PC-9 (cell line): ENCODE data around the gene CBLB. TPM values are rescaled to one million over a fixed set of nuclear protein-coding genes. Genes with fewer than 3 reads are reported as not detected.
"Not testable (repeated sequence)": the region's sequence is repeated elsewhere in the genome, so short reads cannot be mapped to it uniquely, and the experiment has no call there.

Experiments used
- BruUV-seq: library from RNA; stranded (reverse); fragments of 400-500 nt; replicated peaks from 2 replicates; lab custom pipeline; 2021; lab: Mats Ljungman, UMichigan
- CTCF ChIA-PET: fragments of 300-600 bp; sonication (Branson Sonifier 250); formaldehyde crosslinking; loops from one replicate; lab custom pipeline; 2022; ENCODE audit warnings: antibody characterized with exemption; lab: Charles Lee
- POLR2A ChIA-PET: fragments of 300-600 bp; sonication (Branson Sonifier 250); formaldehyde crosslinking; loops from one replicate; lab custom pipeline; 2022; ENCODE audit warnings: antibody characterized with exemption; ENCODE audit not compliant: unreplicated experiment; lab: Charles Lee
- DNase-seq, 2 experiments: peaks; one replicate each; pipeline versions ENCODE4 v3.0.0 to v3.0.0-alpha.2; 2015 to 2022; ENCODE audit warnings: mixed read lengths in 1 of 2
- H2AFZ ChIP-seq: fragments of 200-600 bp; sonication (generic); 2 replicates; pipeline ENCODE4 v1.8.1; 2017; ENCODE audit warnings: antibody characterized with exemption
- H3F3A ChIP-seq: fragments of 200-600 bp; sonication (generic); 2 replicates; pipeline ENCODE4 v1.8.1; 2017; ENCODE audit warnings: antibody characterized with exemption, mild to moderate bottlenecking, low read depth; ENCODE audit not compliant: insufficient read depth
- H3K27ac ChIP-seq: fragments of 200-600 bp; sonication (generic); 2 replicates; pipeline ENCODE4 v1.6.1; 2016; ENCODE audit warnings: mixed run types
- H3K27me3 ChIP-seq: fragments of 200-600 bp; sonication (generic); 2 replicates; pipeline ENCODE4 v1.6.1; 2016; ENCODE audit warnings: low read depth, mixed run types; ENCODE audit not compliant: insufficient read depth
- H3K36me3 ChIP-seq: fragments of 200-600 bp; sonication (generic); 2 replicates; pipeline ENCODE4 v1.6.1; 2016; ENCODE audit warnings: low read depth, mixed run types
- H3K4me1 ChIP-seq: fragments of 200-600 bp; sonication (generic); replicated peaks from 2 replicates; pipeline ENCODE4 v1.6.1; 2016; ENCODE audit warnings: mixed run types; ENCODE audit not compliant: insufficient read depth
- H3K4me2 ChIP-seq: fragments of 200-600 bp; sonication (generic); 2 replicates; pipeline ENCODE4 v1.6.1; 2017; ENCODE audit warnings: mixed run types
- H3K4me3 ChIP-seq: fragments of 200-600 bp; sonication (generic); 2 replicates; pipeline ENCODE4 v1.6.1; 2016; ENCODE audit warnings: mixed run types
- H3K79me2 ChIP-seq: fragments of 200-600 bp; sonication (generic); 2 replicates; pipeline ENCODE4 v1.6.1; 2017; ENCODE audit warnings: low read depth, mixed run types
- H3K9me2 ChIP-seq: fragments of 200-600 bp; sonication (generic); 2 replicates; pipeline ENCODE4 v1.8.1; 2017; ENCODE audit warnings: mild to moderate bottlenecking; ENCODE audit not compliant: insufficient read depth
- H3K9me3 ChIP-seq: fragments of 200-600 bp; sonication (generic); 2 replicates; pipeline ENCODE4 v1.8.1; 2016; ENCODE audit warnings: low read depth; ENCODE audit not compliant: insufficient read depth
- H4K20me1 ChIP-seq: fragments of 200-600 bp; sonication (generic); 2 replicates; pipeline ENCODE4 v1.8.1; 2017; ENCODE audit not compliant: insufficient read depth
- EZH2 ChIP-seq: fragments of 200-600 bp; sonication (generic); IDR thresholded peaks from 2 replicates; pipeline ENCODE4 v1.8.0; 2017; ENCODE audit warnings: antibody characterized with exemption, low read depth
- intact Hi-C: fragments of 100-400 bp; cut with micrococcal nuclease; formaldehyde crosslinking; loops from one replicate; pipeline ENCODE4 v1.10.0; 2022; ENCODE audit not compliant: unreplicated experiment
- total RNA-seq: library from RNA; stranded (reverse); gene quantifications from 2 replicates; pipeline ENCODE4 v1.2.3, GENCODE V29; 2021
- TF ChIP-seq, protein P1 (sequence below): fragments of 200-600 bp; sonication (generic); conservative IDR thresholded peaks from 2 replicates; pipeline ENCODE4 v1.6.1; 2017; ENCODE audit warnings: mixed run types, antibody characterized with exemption, mild to moderate bottlenecking, moderate library complexity

Gene CBLB
- total RNA-seq, 1 experiment from 2014 or later: 44.0 TPM

GRCh38 chr3:105816833-105817232 lies 52.0 kb downstream of the CBLB start:
- BruUV-seq: no TSS peak
- no peaks in the 10 kb centered on the region for H3K36me3 ChIP-seq
- intact Hi-C loops: no loop called here
- H3K9me2 ChIP-seq: no peaks in the 10 kb centered on the region
- H3K4me3 ChIP-seq: no peak overlapping the region
- H3K4me2 ChIP-seq: no peak overlapping the region
- H3K27ac ChIP-seq: no peak overlapping the region
- no peaks in the 10 kb centered on the region for H4K20me1 ChIP-seq
- TF ChIP-seq EZH2: no peak
- TF ChIP-seq, protein P1, sequence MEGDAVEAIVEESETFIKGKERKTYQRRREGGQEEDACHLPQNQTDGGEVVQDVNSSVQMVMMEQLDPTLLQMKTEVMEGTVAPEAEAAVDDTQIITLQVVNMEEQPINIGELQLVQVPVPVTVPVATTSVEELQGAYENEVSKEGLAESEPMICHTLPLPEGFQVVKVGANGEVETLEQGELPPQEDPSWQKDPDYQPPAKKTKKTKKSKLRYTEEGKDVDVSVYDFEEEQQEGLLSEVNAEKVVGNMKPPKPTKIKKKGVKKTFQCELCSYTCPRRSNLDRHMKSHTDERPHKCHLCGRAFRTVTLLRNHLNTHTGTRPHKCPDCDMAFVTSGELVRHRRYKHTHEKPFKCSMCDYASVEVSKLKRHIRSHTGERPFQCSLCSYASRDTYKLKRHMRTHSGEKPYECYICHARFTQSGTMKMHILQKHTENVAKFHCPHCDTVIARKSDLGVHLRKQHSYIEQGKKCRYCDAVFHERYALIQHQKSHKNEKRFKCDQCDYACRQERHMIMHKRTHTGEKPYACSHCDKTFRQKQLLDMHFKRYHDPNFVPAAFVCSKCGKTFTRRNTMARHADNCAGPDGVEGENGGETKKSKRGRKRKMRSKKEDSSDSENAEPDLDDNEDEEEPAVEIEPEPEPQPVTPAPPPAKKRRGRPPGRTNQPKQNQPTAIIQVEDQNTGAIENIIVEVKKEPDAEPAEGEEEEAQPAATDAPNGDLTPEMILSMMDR: no peak
- no peaks in the 10 kb centered on the region for H3K27me3 ChIP-seq
- no peak for DNase-seq
- H3K4me1 ChIP-seq: peaks cover 15% of the 10 kb centered on the region; the same call in 1 of the 2 replicates
- CTCF ChIA-PET: no interaction called here
- no peak overlapping the region for H2AFZ ChIP-seq
- H3K9me3 ChIP-seq: 0 out of 2 replicates have a peak, but pooled peaks cover 3% of the 10 kb centered on the region
- POLR2A ChIA-PET: no interaction called here
- peaks cover 9% of the 10 kb centered on the region for H3F3A ChIP-seq
- H3K79me2 ChIP-seq: no peaks in the 10 kb centered on the region

- H3K27me3 ChIP-seq, H3K9me2 ChIP-seq, DNase-seq, POLR2A ChIA-PET, H3K4me2 ChIP-seq, H3F3A ChIP-seq, H3K36me3 ChIP-seq, H2AFZ ChIP-seq, intact Hi-C loops, H3K27ac ChIP-seq, H3K4me3 ChIP-seq, CTCF ChIA-PET, BruUV-seq, H3K9me3 ChIP-seq, H3K79me2 ChIP-seq, H4K20me1 ChIP-seq: not testable (repeated sequence)
- H3K4me1 ChIP-seq: peaks cover 17% of the 10 kb centered on the region; the same call in 1 of the 2 replicates
These were observed 53.5 kb downstream of the CBLB start for GRCh38 chr3:105815331-105815730.

- BruUV-seq: no TSS peak
- peaks cover 17% of the 10 kb centered on the region; the same call in 1 of the 2 replicates for H3K4me1 ChIP-seq
- CTCF ChIA-PET: no interaction called here
- H3K36me3 ChIP-seq: no peaks in the 10 kb centered on the region
- H4K20me1 ChIP-seq: no peaks in the 10 kb centered on the region
- H3K9me3 ChIP-seq: 0 out of 2 replicates have a peak, but pooled peaks cover 3% of the 10 kb centered on the region
- no peak overlapping the region for H2AFZ ChIP-seq
- H3K9me2 ChIP-seq: no peaks in the 10 kb centered on the region
- H3F3A ChIP-seq: peaks cover 9% of the 10 kb centered on the region
- no peak for TF ChIP-seq EZH2
- TF ChIP-seq, protein P1: no peak
- no peaks in the 10 kb centered on the region for H3K79me2 ChIP-seq
- POLR2A ChIA-PET: no interaction called here
- no peak overlapping the region for H3K4me3 ChIP-seq
- H3K4me2 ChIP-seq: no peak overlapping the region
- intact Hi-C loops: no loop called here
- DNase-seq: no peak
- no peaks in the 10 kb centered on the region for H3K27me3 ChIP-seq
- H3K27ac ChIP-seq: no peak overlapping the region
These were observed 55.1 kb downstream of the CBLB start for GRCh38 chr3:105813710-105814109.

GRCh38 chr3:105812194-105812586 lies 56.6 kb downstream of the CBLB start:
- peak in 1 of 2 experiments; percentile 75 for DNase-seq
- POLR2A ChIA-PET: interaction anchor here (0.6 kb wide), 1 partner anchor 204 kb away, joined by 3 read pairs; no protein-coding TSS in a partner anchor
- intact Hi-C loops: no loop called here

More at GRCh38 chr3:105812194-105812586, 56.6 kb downstream of the CBLB start:
- TF ChIP-seq, protein P1: no peak
- no peak for TF ChIP-seq EZH2
- no TSS peak for BruUV-seq
- H3K4me3 ChIP-seq: no peak overlapping the region
- no peaks in the 10 kb centered on the region for H3K79me2 ChIP-seq
- no peak overlapping the region for H3K27ac ChIP-seq
- no peaks in the 10 kb centered on the region for H4K20me1 ChIP-seq
- H3K4me1 ChIP-seq: peaks cover 17% of the 10 kb centered on the region; the same call in 1 of the 2 replicates
- no peak overlapping the region for H3K4me2 ChIP-seq
- H3K36me3 ChIP-seq: no peaks in the 10 kb centered on the region
- H3K27me3 ChIP-seq: no peaks in the 10 kb centered on the region
- H2AFZ ChIP-seq: no peak overlapping the region
- CTCF ChIA-PET: no interaction called here
- no peaks in the 10 kb centered on the region for H3K9me2 ChIP-seq
- 0 out of 2 replicates have a peak, but pooled peaks cover 3% of the 10 kb centered on the region for H3K9me3 ChIP-seq
- H3F3A ChIP-seq: peaks cover 9% of the 10 kb centered on the region
